HepG2 (cell line): ENCODE measurements around the gene SPRYD3.

Experiments used
- GTF3A ChIP-seq: sonication (generic); formaldehyde crosslinking; conservative IDR thresholded peaks from 2 replicates; pipeline ENCODE4 v1.4.0; 2020; ENCODE audit warnings: mild to moderate bottlenecking, missing genetic modification reagents
- MEIS1 ChIP-seq: sonication (generic); formaldehyde crosslinking; IDR thresholded peaks from 2 replicates; pipeline ENCODE4 v1.9.0; 2021; ENCODE audit warnings: mild to moderate bottlenecking, missing genetic modification reagents, moderate library complexity, borderline replicate concordance
- NFATC3 ChIP-seq: sonication (generic); formaldehyde crosslinking; IDR thresholded peaks from 2 replicates; pipeline ENCODE4 v1.5.1; 2020; ENCODE audit warnings: mild to moderate bottlenecking, missing genetic modification reagents
- POLR2A ChIP-seq, 2 experiments: IDR thresholded peaks; 2 replicates each; pipeline ENCODE4 v1.6.1; 2011; ENCODE audit warnings: low read depth in 2 of 2, low read length in 2 of 2, mild to moderate bottlenecking in 1 of 2, moderate library complexity in 1 of 2; ENCODE audit not compliant: insufficient read depth in 1 of 2
- POLR2AphosphoS5 ChIP-seq: IDR thresholded peaks from 2 replicates; pipeline ENCODE4 v1.6.1; 2012; ENCODE audit warnings: low read depth, low read length
- RELA ChIP-seq: sonication (generic); formaldehyde crosslinking; IDR thresholded peaks from 2 replicates; pipeline ENCODE4 v1.4.0; 2020; ENCODE audit warnings: missing genetic modification reagents
- SP1 ChIP-seq, 2 experiments: fragments of 450-650 bp in 1 of 2; sonication (generic) in 1 of 2; formaldehyde crosslinking in 1 of 2; IDR thresholded peaks; 2 replicates each; pipeline versions ENCODE4 v1.4.0 to v1.6.1; 2016 to 2020; ENCODE audit warnings: missing genetic modification reagents in 1 of 2
- SSRP1 ChIP-seq: IDR thresholded peaks from 2 replicates; pipeline ENCODE4 v1.6.1; 2016; ENCODE audit warnings: control low read depth
- TAF15 ChIP-seq: fragments of 200-400 bp; formaldehyde crosslinking; IDR thresholded peaks from one replicate; pipeline ENCODE4 v1.6.1; 2018; ENCODE audit warnings: mild to moderate bottlenecking, low read depth, low read length; ENCODE audit not compliant: poor library complexity, severe bottlenecking
- YEATS4 ChIP-seq: sonication (generic); formaldehyde crosslinking; IDR thresholded peaks from 2 replicates; pipeline ENCODE4 v1.4.0; 2020; ENCODE audit warnings: missing genetic modification reagents, borderline replicate concordance
- ZNF274 ChIP-seq: sonication (generic); formaldehyde crosslinking; IDR thresholded peaks from 2 replicates; pipeline ENCODE4 v1.5.1; 2020; ENCODE audit warnings: mild to moderate bottlenecking, missing genetic modification reagents
- TF ChIP-seq, protein P1 (sequence below): sonication (generic); formaldehyde crosslinking; IDR thresholded peaks from 2 replicates; pipeline ENCODE4 v1.5.0; 2020; ENCODE audit warnings: mild to moderate bottlenecking, missing genetic modification reagents, moderate library complexity

DNA sequence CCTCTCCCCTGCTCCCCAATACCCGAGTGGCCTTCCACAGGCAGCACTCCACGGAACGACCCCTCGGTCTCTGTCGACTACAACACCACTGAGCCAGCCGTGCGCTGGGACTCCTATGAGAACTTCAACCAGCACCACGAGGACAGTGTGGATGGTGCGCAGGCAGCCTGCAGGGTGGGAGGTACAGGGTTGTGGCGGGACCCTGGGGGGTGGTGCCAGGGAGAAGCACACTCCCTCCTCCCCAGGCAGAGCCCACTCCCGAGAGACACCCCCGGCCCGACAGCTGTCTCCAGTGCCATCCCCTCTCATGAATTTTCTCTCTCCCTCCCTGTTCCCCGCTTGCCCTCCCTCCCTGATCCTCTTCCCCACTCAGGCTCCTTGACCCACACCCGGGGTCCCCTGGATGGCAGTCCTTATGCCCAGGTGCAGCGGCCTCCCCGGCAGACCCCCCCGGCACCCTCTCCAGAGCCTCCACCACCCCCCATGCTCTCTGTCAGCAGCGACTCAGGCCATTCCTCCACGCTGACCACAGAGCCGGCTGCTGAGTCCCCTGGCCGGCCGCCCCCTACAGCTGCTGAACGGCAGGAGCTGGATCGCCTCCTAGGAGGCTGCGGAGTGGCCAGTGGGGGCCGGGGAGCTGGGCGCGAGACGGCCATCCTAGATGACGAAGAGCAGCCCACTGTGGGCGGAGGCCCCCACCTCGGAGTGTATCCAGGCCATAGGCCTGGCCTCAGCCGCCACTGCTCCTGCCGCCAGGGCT lies 20.3 kb downstream of the SPRYD3 start:
- TF ChIP-seq, protein P1, sequence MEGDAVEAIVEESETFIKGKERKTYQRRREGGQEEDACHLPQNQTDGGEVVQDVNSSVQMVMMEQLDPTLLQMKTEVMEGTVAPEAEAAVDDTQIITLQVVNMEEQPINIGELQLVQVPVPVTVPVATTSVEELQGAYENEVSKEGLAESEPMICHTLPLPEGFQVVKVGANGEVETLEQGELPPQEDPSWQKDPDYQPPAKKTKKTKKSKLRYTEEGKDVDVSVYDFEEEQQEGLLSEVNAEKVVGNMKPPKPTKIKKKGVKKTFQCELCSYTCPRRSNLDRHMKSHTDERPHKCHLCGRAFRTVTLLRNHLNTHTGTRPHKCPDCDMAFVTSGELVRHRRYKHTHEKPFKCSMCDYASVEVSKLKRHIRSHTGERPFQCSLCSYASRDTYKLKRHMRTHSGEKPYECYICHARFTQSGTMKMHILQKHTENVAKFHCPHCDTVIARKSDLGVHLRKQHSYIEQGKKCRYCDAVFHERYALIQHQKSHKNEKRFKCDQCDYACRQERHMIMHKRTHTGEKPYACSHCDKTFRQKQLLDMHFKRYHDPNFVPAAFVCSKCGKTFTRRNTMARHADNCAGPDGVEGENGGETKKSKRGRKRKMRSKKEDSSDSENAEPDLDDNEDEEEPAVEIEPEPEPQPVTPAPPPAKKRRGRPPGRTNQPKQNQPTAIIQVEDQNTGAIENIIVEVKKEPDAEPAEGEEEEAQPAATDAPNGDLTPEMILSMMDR (CRISPR knock-in tag) = no peak
- TF ChIP-seq POLR2A (IDR thresholded peaks at IDR 0.05; ENCODE audit: insufficient read depth in 1 of 2, low read depth in 2 of 2, low read length in 2 of 2) (no peak), GTF3A (CRISPR knock-in tag) (no peak), YEATS4 (CRISPR knock-in tag) (no peak), POLR2AphosphoS5 (no peak), TAF15 (no peak), NFATC3 (CRISPR knock-in tag) (no peak), ZNF274 (no peak), SP1 (IDR thresholded peaks at IDR 0.05) (no peak), SP1 (CRISPR knock-in tag; IDR thresholded peaks at IDR 0.05) (no peak), RELA (CRISPR knock-in tag) (no peak), SSRP1 (CRISPR knock-in tag) (no peak), MEIS1 (CRISPR knock-in tag) (no peak)
